K562 (cell line): Measurements from ENCODE around the gene IPO9. TPM values are rescaled to one million over a fixed set of nuclear protein-coding genes. Genes with fewer than 3 reads are reported as not detected.

ENCODE experiments used
- ATAC-seq: fragments of 200-7000 bp; cut with Tn5 transposase; 3 replicates; pipeline ENCODE4 v1.9.1; 2020; ENCODE audit warnings: moderate library complexity
- BruUV-seq: library from RNA; stranded (reverse); fragments of 400-500 nt; replicated peaks from 2 replicates; lab custom pipeline; 2021; lab: Mats Ljungman, UMichigan
- CTCF ChIA-PET: fragments of 300-600 bp; formaldehyde crosslinking; extraction: SDS; loops from one replicate; lab custom pipeline; 2021; ENCODE audit warnings: low intra/inter-chr PET ratio; lab: Yijun Ruan, JAX
- POLR2A ChIA-PET: fragments of 300-600, 350-650 bp; sonication (Branson Sonifier 250); formaldehyde crosslinking; extraction: SDS; loops from one replicate; lab custom pipeline; 2021; ENCODE audit warnings: antibody characterized with exemption, inconsistent platforms; lab: Yijun Ruan, JAX
- DNase-seq, 4 experiments: peaks; one replicate each; pipeline versions ENCODE4 v3.0.0 to v3.0.0-alpha.2; 2011 to 2018; ENCODE audit warnings: low spot score in 3 of 4, mixed read lengths in 3 of 4; ENCODE audit errors: extremely low read depth in 1 of 4
- FAIRE-seq: peaks from 2 replicates; lab custom pipeline; 2011; peaks lifted over from hg19 to GRCh38; lab: Jason Lieb, UNC
- H2AFZ ChIP-seq: 2 replicates; pipeline ENCODE4 v1.6.0; 2011; ENCODE audit warnings: low read depth, low read length, control low read depth, inconsistent platforms
- H3K27ac ChIP-seq: fragments of 200-600 bp; 3 replicates; pipeline ENCODE4 v1.8.0; 2011; ENCODE audit warnings: low read depth, mild to moderate bottlenecking, control low read depth, inconsistent platforms, low read length, moderate library complexity, mixed read lengths; ENCODE audit errors: extremely low read depth
- H3K27me3 ChIP-seq, 2 experiments: fragments of 300-600 bp in 1 of 2; 2 replicates in 1 of 2; 3 replicates in 1 of 2; pipeline versions ENCODE4 v1.6.0 to v1.8.0; 2011; ENCODE audit warnings: inconsistent platforms in 2 of 2, low read length in 2 of 2, mild to moderate bottlenecking in 1 of 2, mixed read lengths in 1 of 2, moderate library complexity in 1 of 2; ENCODE audit not compliant: control insufficient read depth in 2 of 2, insufficient read depth in 2 of 2
- H3K36me3 ChIP-seq: fragments of 300-600 bp; 3 replicates; pipeline ENCODE4 v1.8.0; 2011; ENCODE audit warnings: mild to moderate bottlenecking, low read length, inconsistent platforms; ENCODE audit not compliant: control insufficient read depth, insufficient read depth
- H3K4me1 ChIP-seq, 2 experiments: fragments of 200-600 bp in 1 of 2; replicated peaks in 1 of 2; 2 replicates in 1 of 2; 3 replicates in 1 of 2; pipeline versions ENCODE4 v1.5.1 to v1.8.0; 2011; ENCODE audit warnings: inconsistent platforms in 2 of 2, low read length in 2 of 2, mild to moderate bottlenecking in 1 of 2, mixed read lengths in 1 of 2, moderate library complexity in 1 of 2; ENCODE audit not compliant: control insufficient read depth in 2 of 2, insufficient read depth in 2 of 2
- H3K4me2 ChIP-seq: 2 replicates; pipeline ENCODE4 v1.6.1; 2011; ENCODE audit warnings: low read length, control low read depth, inconsistent platforms, mixed read lengths; ENCODE audit not compliant: insufficient read depth
- H3K4me3 ChIP-seq: fragments of 200-600 bp; sonication (generic), shearing (Covaris generic); 2 replicates; pipeline ENCODE4 v1.5.1; 2016; ENCODE audit warnings: control low read depth, inconsistent platforms
- H3K79me2 ChIP-seq: fragments of 200-600 bp; 3 replicates; pipeline ENCODE4 v1.8.0; 2011; ENCODE audit warnings: low read length, inconsistent platforms; ENCODE audit not compliant: control insufficient read depth, insufficient read depth
- H3K9ac ChIP-seq, 2 experiments: 2 replicates each; pipeline versions ENCODE4 v1.6.0 to v1.6.1; 2011; ENCODE audit warnings: low read depth in 2 of 2, low read length in 2 of 2, control low read depth in 1 of 2, inconsistent platforms in 1 of 2, mild to moderate bottlenecking in 1 of 2, mixed read lengths in 1 of 2; ENCODE audit not compliant: insufficient read depth in 1 of 2
- H3K9me1 ChIP-seq: one replicate; pipeline ENCODE4 v1.6.0; 2011; ENCODE audit warnings: inconsistent platforms, mild to moderate bottlenecking, low read length, moderate library complexity; ENCODE audit not compliant: control insufficient read depth, insufficient read depth
- H3K9me3 ChIP-seq: replicated peaks from 2 replicates; pipeline ENCODE4 v1.5.1; 2011; ENCODE audit warnings: low read depth, low read length, inconsistent platforms; ENCODE audit not compliant: control insufficient read depth, insufficient read depth
- H4K20me1 ChIP-seq: replicated peaks from 2 replicates; pipeline ENCODE4 v1.6.1; 2011; ENCODE audit warnings: low read length, inconsistent platforms, mixed read lengths; ENCODE audit not compliant: control insufficient read depth, insufficient read depth
- ARNT ChIP-seq, 2 experiments: fragments of 450-650 bp; IDR thresholded peaks; 2 replicates each; pipeline ENCODE4 v1.6.1; 2016; ENCODE audit warnings: mild to moderate bottlenecking in 1 of 2
- CHD4 ChIP-seq: fragments of 200-600 bp; sonication (generic); IDR thresholded peaks from 3 replicates; pipeline ENCODE4 v1.6.1; 2012; ENCODE audit warnings: low read depth, mild to moderate bottlenecking, mixed read lengths, low read length, inconsistent platforms; ENCODE audit not compliant: insufficient read depth, insufficient replicate concordance, poor library complexity, severe bottlenecking
- CLOCK ChIP-seq: fragments of 250-450 bp; sonication (Bioruptor Pico); IDR thresholded peaks from 2 replicates; pipeline ENCODE4 v1.4.0; 2020; ENCODE audit warnings: mild to moderate bottlenecking, moderate library complexity, borderline replicate concordance
- ELF2 ChIP-seq: fragments of 250-450 bp; sonication (Bioruptor Pico); IDR thresholded peaks from 2 replicates; pipeline ENCODE4 v1.5.0; 2021; ENCODE audit warnings: mild to moderate bottlenecking
- FIP1L1 ChIP-seq: fragments of 200-400 bp; formaldehyde crosslinking; IDR thresholded peaks from 2 replicates; pipeline ENCODE4 v1.6.1; 2018; ENCODE audit warnings: mild to moderate bottlenecking, low read depth, low read length; ENCODE audit not compliant: poor library complexity, severe bottlenecking
- GMEB1 ChIP-seq: fragments of 250-450 bp; sonication (Bioruptor Pico); IDR thresholded peaks from 2 replicates; pipeline ENCODE4 v1.4.0; 2020; ENCODE audit warnings: mild to moderate bottlenecking
- GTF2B ChIP-seq: IDR thresholded peaks from 2 replicates; pipeline ENCODE4 v1.6.1; 2011; ENCODE audit not compliant: insufficient read length; ENCODE audit errors: extremely low read depth
- HNRNPK ChIP-seq: fragments of 200-400 bp; formaldehyde crosslinking; IDR thresholded peaks from one replicate; pipeline ENCODE4 v1.6.1; 2018; ENCODE audit warnings: mild to moderate bottlenecking, low read depth, low read length; ENCODE audit not compliant: poor library complexity, severe bottlenecking
- HNRNPUL1 ChIP-seq: fragments of 200-400 bp; formaldehyde crosslinking; IDR thresholded peaks from 2 replicates; pipeline ENCODE4 v1.6.1; 2017; ENCODE audit warnings: low read length
- MAFK ChIP-seq: IDR thresholded peaks from 2 replicates; pipeline ENCODE4 v1.6.1; 2011; ENCODE audit warnings: low read length, improper control_type of control experiment
- SAP30 ChIP-seq: fragments of 200-600 bp; sonication (generic); IDR thresholded peaks from 2 replicates; pipeline ENCODE4 v1.6.1; 2012; ENCODE audit warnings: borderline replicate concordance, low read depth, mild to moderate bottlenecking, moderate library complexity, low read length, control low read depth, inconsistent platforms; ENCODE audit not compliant: insufficient read depth, poor library complexity, severe bottlenecking
- ZBTB17 ChIP-seq: fragments of 450-650 bp; formaldehyde crosslinking; IDR thresholded peaks from 2 replicates; pipeline ENCODE4 v1.4.0; 2020; ENCODE audit warnings: mild to moderate bottlenecking
- ZC3H8 ChIP-seq: fragments of 450-650 bp; IDR thresholded peaks from 2 replicates; pipeline ENCODE4 v1.6.1; 2017
- ZNF280B ChIP-seq: fragments of 250-450 bp; sonication (Bioruptor Pico); IDR thresholded peaks from 2 replicates; pipeline ENCODE4 v1.5.1; 2021; ENCODE audit warnings: mild to moderate bottlenecking
- WGBS: fragments of 100-300 bp; shearing (Covaris generic); methylation state at CpG from one replicate; pipeline ENCODE4 v1.1.6; 2016; ENCODE audit warnings: low coverage, mixed read lengths; ENCODE audit not compliant: insufficient coverage; ENCODE audit errors: missing lambda C conversion rate; 5-methylcytosine and 5-hydroxymethylcytosine counted together
- in situ Hi-C: fragments of 300-500 bp; cut with MboI; formaldehyde crosslinking; loops from 4 replicates; pipeline ENCODE4 v1.15.0; 2018; ENCODE audit warnings: inconsistent platforms, mixed read lengths
- intact Hi-C: fragments of 100-400 bp; cut with micrococcal nuclease; formaldehyde crosslinking; loops from 2 replicates; pipeline ENCODE4 v1.14.2; 2022
- polyA plus RNA-seq, 8 experiments: library from polyadenylated mRNA; depleted of rRNA in 4 of 8; stranded (reverse) in 5 of 8; unstranded in 3 of 8; fragments of >200 nt; fragmentation: Nextera tagmentation in 2 of 8; fragmentation: Illumina TruSeq in 1 of 8; extraction: Ambion mirVana in 2 of 8; extraction: Trizol in 1 of 8; gene quantifications; 2 replicates each; pipeline versions ENCODE4 v1.2.1 to v1.2.3, GENCODE V29; 2011 to 2014; ENCODE audit warnings: inconsistent platforms in 1 of 8, missing spikeins in 1 of 8
- total RNA-seq, 7 experiments: library from RNA; depleted of rRNA in 6 of 7; stranded (reverse); fragments of >200 nt in 6 of 7; fragmentation: Illumina TruSeq in 2 of 7; extraction: Trizol in 2 of 7; gene quantifications; 2 replicates each; pipeline versions ENCODE4 v1.2.1 to v1.2.3, GENCODE V29; 2011 to 2021; ENCODE audit warnings: low replicate concordance in 1 of 7

IPO9 gene
- total and polyA plus RNA-seq, 9 of the 15 experiments (the other 6 are each of a cell fraction or from before 2014, with no cell fraction given): 27.9 to 78.6 (median 43.9) TPM

GRCh38 chr1:201807958-201808632, 20.9 kb upstream of the IPO9 start:
- FAIRE-seq (no peak), ATAC-seq (peak; percentile 58; the same call in 1 of the 3 replicates), DNase-seq (no peak)
- BruUV-seq: no TSS peak
- H3K4me3 ChIP-seq: no peak overlapping the region
- 35% methylated on average over 11 of the region's 11 CpGs for WGBS
- peaks cover 0 to 7% of the 10 kb centered on the region in 2 experiments; a peak in 1 of 5 replicates for H3K27me3 ChIP-seq
- intact Hi-C loops (no loop called here), in situ Hi-C loops (loop anchor here (5.0 kb wide), 1 partner anchor 251 kb away; no protein-coding TSS in a partner anchor)
- no peaks in the 10 kb centered on the region for H3K9me3 ChIP-seq
- H3K27ac ChIP-seq: no peak overlapping the region
- no peak overlapping the region for H2AFZ ChIP-seq
- H4K20me1 ChIP-seq: no peaks in the 10 kb centered on the region
- peaks cover 32% of the 10 kb centered on the region for H3K36me3 ChIP-seq
- no peaks in the 10 kb centered on the region for H3K79me2 ChIP-seq
- H3K4me2 ChIP-seq: no peak overlapping the region
- H3K9ac ChIP-seq: peak overlapping the region in 1 of 2 experiments; percentile 44; a peak in 2 of 4 replicates
- H3K9me1 ChIP-seq: peaks cover 7% of the 10 kb centered on the region
- CTCF ChIA-PET: no interaction called here
- POLR2A ChIA-PET: interaction anchor here (0.6 to 1.1 kb wide), 5 partner anchors 13 to 1332 kb away, joined by 3 to 6 read pairs (median 3); no protein-coding TSS in a partner anchor
- H3K4me1 ChIP-seq: peaks cover 0 to 3% of the 10 kb centered on the region in 2 experiments; a peak in 1 of 5 replicates
- TF ChIP-seq GMEB1 (CRISPR knock-in tag) (no peak), FIP1L1 (no peak), SAP30 (no peak), HNRNPUL1 (no peak), CHD4 (no peak), ZBTB17 (CRISPR knock-in tag) (no peak), ELF2 (CRISPR knock-in tag) (no peak), HNRNPK (no peak), ZC3H8 (no peak), ARNT (IDR thresholded peaks at IDR 0.05) (no peak), GTF2B (no peak), ZNF280B (CRISPR knock-in tag) (no peak), CLOCK (no peak), MAFK (no peak)
